ENCODE measurements around the gene UQCR10. TPM values are rescaled to one million over a fixed set of nuclear protein-coding genes. Genes with fewer than 3 reads are reported as not detected.

The UQCR10 gene
- total and polyA plus RNA-seq, 2 donors = 59.6 to 155 TPM

DNA sequence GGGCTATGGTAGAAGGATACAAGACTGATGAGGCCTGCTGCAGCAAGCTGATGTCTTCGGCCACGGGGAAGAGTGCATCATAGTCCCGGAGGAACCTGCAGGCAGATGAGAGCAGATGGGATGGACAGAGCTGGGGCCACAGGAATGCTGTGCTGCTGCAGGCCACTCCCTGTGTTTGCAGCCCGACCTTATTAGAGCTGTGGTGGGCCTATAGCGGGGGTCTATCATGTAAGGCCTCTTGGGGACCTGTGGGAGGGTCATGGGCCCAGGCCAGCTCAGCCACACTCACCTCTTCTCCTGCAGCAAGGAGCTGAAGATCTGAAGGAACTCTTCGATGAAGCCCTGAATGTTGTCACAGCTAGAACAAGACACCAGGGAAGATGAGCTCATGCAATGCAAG, 39.0 kb downstream of the UQCR10 start:
- DNase-seq (ENCODE audit: extremely low spot score) = no peak
- Histone ChIP-seq H3K4me1 (ENCODE audit: insufficient read depth) (no peaks in the 10 kb centered on the region), H3K36me3 (ENCODE audit: insufficient read depth) (peaks cover 4% of the 10 kb centered on the region), H3K4me3 (ENCODE audit: low read depth, low read length) (no peak overlapping the region), H3K27ac (ENCODE audit: low read depth) (no peak overlapping the region)
- 94% methylated on average over 6 of the region's 6 CpGs for WGBS

DNA sequence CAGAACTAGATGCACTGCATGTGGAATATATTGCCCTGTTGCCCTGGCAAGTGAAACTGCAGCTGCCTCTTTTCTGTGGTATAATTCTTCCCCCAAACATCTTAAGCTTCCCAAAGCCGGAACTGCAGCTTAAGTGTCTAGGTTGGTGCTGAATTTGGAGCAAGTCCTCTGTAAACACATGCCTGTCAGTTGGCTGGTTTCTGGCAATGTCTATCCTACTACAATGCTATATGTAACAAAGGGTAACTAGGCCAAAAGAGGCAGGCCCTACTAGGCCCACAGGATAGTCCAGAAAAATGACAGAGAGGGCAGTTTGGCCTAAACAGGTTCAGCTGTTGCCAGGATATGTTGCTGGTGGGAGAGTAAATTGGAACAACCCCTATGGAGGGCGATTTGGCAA, 43.0 kb downstream of the UQCR10 start:
- Histone ChIP-seq H3K4me3 (ENCODE audit: low read depth, low read length) (no peak overlapping the region), H3K4me1 (ENCODE audit: insufficient read depth) (no peaks in the 10 kb centered on the region), H3K36me3 (ENCODE audit: insufficient read depth) (peaks cover under 1% of the 10 kb centered on the region), H3K27ac (ENCODE audit: low read depth) (no peak overlapping the region)
- DNase-seq (ENCODE audit: extremely low spot score) = no peak
- WGBS = 66% methylated on average over 2 of the region's 2 CpGs

DNA sequence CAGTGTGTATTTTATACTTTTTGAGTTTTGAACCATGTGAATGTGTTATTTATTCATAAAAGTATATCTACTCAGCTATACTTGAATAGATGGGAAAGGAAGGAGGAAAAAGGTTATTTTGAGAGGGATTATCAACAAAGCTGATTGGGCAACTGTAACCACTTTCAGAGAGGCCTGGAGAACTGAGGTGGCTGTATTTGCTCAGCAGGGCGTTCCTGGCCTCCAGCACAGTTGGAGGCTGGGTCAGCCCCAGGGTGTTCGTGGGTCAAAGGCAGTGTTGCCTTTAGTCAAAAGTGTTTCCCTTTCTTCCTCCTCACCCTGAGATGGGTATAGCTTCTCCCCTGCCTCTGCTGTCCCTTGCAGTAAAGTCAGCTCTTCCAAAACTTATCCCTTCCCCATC, 44.2 kb downstream of the UQCR10 start:
- Histone ChIP-seq H3K36me3 (ENCODE audit: insufficient read depth) (no peaks in the 10 kb centered on the region), H3K4me1 (ENCODE audit: insufficient read depth) (no peaks in the 10 kb centered on the region), H3K4me3 (ENCODE audit: low read depth, low read length) (no peak overlapping the region), H3K27ac (ENCODE audit: low read depth) (no peak overlapping the region)
- no peak for DNase-seq (ENCODE audit: extremely low spot score)
- WGBS = 83% methylated on average over 2 of the region's 2 CpGs

DNA sequence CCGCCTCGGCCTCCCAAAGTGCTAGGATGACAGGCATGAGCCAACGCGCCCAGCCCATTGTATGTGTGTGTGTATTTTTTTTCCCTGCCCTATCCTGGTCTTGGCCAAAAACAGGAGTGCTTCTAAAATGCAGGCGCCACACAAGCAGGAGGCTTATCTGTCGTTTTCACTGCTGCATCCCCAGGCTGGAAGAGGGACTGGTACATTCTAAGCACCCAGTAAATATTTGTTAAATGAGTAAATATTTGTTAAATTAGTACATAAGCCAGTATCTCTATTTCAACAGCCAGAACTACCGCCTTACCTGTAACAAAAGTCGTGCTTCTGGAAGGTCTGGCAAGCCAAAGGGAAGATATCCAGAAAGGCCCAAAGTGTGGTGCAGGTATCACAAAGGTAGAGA, 46.0 kb downstream of the UQCR10 start:
- no peaks in the 10 kb centered on the region for H3K4me1 ChIP-seq (ENCODE audit: insufficient read depth)

DNA sequence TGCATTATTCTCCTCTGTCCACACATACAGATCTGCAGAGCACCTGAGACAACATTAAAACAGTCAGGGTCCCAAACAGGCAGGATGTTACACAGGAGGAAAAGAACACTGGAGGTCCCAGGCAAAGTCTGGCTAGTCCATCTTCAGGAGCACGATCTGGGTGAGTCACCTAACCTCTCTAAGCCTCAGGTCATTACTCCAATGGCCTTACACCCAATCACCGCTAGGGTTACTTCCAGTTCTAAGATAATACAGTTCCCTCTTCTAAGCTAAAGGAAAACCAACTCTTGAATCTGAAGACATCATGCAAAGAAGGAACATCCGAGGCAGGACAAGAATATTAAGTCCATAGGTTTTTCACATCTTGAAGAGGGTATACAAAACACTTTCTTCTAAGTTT, 46.4 kb downstream of the UQCR10 start:
- WGBS = 81% methylated on average over 3 of the region's 3 CpGs
- Histone ChIP-seq H3K27ac (ENCODE audit: low read depth) (no peak overlapping the region), H3K36me3 (ENCODE audit: insufficient read depth) (no peaks in the 10 kb centered on the region), H3K4me1 (ENCODE audit: insufficient read depth) (no peaks in the 10 kb centered on the region), H3K4me3 (ENCODE audit: low read depth, low read length) (no peak overlapping the region)
- no peak for DNase-seq (ENCODE audit: extremely low spot score)

More for the DNA sequence above, 46.0 kb downstream of the UQCR10 start:
- Histone ChIP-seq H3K27ac (ENCODE audit: low read depth) (no peak overlapping the region), H3K36me3 (ENCODE audit: insufficient read depth) (no peaks in the 10 kb centered on the region), H3K4me3 (ENCODE audit: low read depth, low read length) (no peak overlapping the region)
- 87% methylated on average over 8 of the region's 8 CpGs for WGBS
- no peak for DNase-seq (ENCODE audit: extremely low spot score)

DNA sequence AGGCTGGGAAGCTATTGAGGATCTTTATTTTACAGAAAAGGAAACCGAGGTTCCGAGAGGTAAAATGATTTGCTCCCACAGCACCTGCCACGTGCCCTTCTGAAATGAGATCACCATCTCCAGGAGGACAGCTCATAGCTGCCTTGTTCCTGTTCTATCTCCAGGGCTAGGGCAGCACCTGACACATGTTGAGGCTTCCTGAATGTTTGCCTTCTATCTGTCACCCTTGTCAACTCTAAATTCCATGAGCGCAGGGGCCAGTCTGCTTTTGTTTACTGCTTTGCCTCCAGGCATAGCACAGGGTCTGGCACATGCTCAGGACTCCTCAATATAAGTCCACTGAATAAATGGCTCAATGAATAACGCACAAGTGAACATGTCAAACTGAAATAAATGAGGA, 46.8 kb downstream of the UQCR10 start:
- no peaks in the 10 kb centered on the region for H3K4me1 ChIP-seq (ENCODE audit: insufficient read depth)
- no peaks in the 10 kb centered on the region for H3K36me3 ChIP-seq (ENCODE audit: insufficient read depth)
- no peak overlapping the region for H3K27ac ChIP-seq (ENCODE audit: low read depth)
- H3K4me3 ChIP-seq (ENCODE audit: low read depth, low read length) = no peak overlapping the region
- DNase-seq (ENCODE audit: extremely low spot score) = no peak
- WGBS = 85% methylated on average over 5 of the region's 5 CpGs

DNA sequence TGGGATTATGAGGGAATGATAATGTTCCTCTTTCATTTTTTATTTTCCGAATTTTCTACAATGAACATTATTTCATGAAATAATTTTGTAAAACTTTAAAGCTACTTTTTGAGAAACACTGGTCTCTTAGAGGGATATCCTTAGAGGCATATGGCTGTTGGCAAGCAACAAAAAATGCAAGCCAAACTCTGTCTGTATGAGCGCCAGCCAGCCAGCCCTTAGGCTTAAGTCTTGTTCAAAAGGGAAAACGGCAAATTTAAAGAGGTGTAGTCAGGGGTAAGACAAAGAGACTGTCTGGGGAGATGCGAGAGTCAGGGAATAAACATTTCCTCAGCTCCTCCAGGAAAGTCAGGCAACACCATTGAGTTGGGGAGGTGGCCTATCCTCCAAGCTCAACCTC, 48.4 kb downstream of the UQCR10 start:
- DNase-seq (ENCODE audit: extremely low spot score) = no peak
- no peaks in the 10 kb centered on the region for H3K4me1 ChIP-seq (ENCODE audit: insufficient read depth)
- H3K36me3 ChIP-seq (ENCODE audit: insufficient read depth) = no peaks in the 10 kb centered on the region
- 60% methylated on average over 4 of the region's 4 CpGs for WGBS
- H3K27ac ChIP-seq (ENCODE audit: low read depth) = no peak overlapping the region
- H3K4me3 ChIP-seq (ENCODE audit: low read depth, low read length) = no peak overlapping the region

DNA sequence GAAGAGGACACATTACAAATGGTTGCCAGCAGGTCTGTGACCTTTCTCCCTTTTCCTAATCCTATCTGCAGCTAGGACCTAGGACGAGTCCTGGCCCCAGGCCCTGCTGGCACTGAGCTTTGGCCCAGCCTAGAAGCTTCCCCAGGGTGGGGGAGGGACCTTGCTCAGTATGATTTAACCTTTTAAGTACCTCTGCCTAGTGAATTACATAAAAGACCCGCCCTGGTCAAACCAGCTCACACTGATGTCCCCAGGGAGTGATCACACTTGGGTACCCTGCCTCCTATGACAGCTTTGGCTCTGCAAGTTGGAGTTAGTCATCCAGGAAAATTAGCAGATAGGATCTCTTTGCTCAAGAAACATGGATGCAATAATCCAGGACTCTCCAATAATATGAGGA, 49.0 kb downstream of the UQCR10 start:
- DNase-seq (ENCODE audit: extremely low spot score) = no peak
- Histone ChIP-seq H3K36me3 (ENCODE audit: insufficient read depth) (no peaks in the 10 kb centered on the region), H3K4me3 (ENCODE audit: low read depth, low read length) (no peak overlapping the region), H3K4me1 (ENCODE audit: insufficient read depth) (no peaks in the 10 kb centered on the region), H3K27ac (ENCODE audit: low read depth) (no peak overlapping the region)
- WGBS = 46% methylated on average over 2 of the region's 2 CpGs

DNA sequence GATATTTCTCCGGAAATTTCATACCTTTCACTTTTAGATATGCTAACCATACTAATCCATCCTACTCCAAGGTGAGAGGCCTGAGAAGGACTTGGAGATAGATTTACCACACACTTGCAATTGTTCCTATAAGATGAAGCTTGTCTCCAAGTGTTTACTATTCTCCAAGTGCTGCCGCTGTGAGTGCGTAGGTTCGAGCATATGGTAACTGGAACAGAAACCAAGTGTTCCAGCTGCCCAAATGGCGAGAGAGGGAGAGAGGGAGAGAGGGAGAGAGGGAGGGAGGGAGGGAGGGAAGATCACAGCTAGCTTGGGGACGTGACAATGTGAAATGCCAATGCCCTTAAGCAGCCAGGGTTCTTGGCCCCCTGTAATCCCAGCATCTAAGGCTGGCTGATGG, 49.4 kb downstream of the UQCR10 start:
- H3K27ac ChIP-seq (ENCODE audit: low read depth) = no peak overlapping the region
- 66% methylated on average over 6 of the region's 6 CpGs for WGBS
- no peak overlapping the region for H3K4me3 ChIP-seq (ENCODE audit: low read depth, low read length)
- no peaks in the 10 kb centered on the region for H3K36me3 ChIP-seq (ENCODE audit: insufficient read depth)
- no peak for DNase-seq (ENCODE audit: extremely low spot score)
- no peaks in the 10 kb centered on the region for H3K4me1 ChIP-seq (ENCODE audit: insufficient read depth)

DNA sequence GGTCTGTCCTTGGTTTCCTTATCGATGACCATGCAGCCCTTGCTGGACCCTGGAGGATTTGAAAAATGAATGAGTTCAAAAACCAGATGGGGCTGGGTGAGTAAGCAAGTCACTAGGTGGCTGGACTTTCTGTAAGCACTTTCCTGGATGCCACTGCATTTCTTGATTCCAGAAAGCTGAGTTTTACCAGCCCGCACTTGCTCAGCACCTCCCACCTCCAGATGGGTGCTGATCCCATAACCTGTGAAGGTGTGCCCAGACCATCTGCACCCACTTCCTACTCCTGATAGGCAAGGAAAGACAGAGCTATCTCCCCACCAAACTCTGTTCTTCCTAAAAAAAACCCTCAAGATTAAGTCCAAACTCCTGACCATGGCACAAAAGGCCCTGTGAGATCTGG, 49.8 kb downstream of the UQCR10 start:
- Histone ChIP-seq H3K27ac (ENCODE audit: low read depth) (no peak overlapping the region), H3K36me3 (ENCODE audit: insufficient read depth) (no peaks in the 10 kb centered on the region), H3K4me1 (ENCODE audit: insufficient read depth) (no peaks in the 10 kb centered on the region), H3K4me3 (ENCODE audit: low read depth, low read length) (no peak overlapping the region)
- 85% methylated on average over 2 of the region's 2 CpGs for WGBS
- DNase-seq (ENCODE audit: extremely low spot score) = no peak

DNA sequence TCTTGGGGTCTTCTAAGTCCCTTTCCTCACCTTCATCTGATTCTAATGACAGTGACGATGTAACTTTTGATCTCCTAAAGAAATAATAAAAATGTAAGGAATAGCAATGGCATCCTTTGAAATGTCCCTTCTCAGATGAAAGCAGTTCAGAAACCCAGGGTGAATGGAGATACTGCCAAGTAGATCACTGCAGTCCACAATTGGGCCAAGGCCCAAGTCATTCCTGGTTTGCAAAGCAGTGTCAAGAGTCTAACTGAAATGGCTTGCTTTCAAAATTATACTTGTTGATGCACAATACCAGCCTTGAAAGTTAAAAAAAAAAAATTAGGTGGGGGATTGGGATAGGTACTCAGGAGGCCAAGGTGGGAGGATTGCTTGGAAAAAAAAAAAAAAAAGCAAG, 50.6 kb downstream of the UQCR10 start:
- Histone ChIP-seq H3K4me1 (ENCODE audit: insufficient read depth) (no peaks in the 10 kb centered on the region), H3K4me3 (ENCODE audit: low read depth, low read length) (no peak overlapping the region), H3K27ac (ENCODE audit: low read depth) (no peak overlapping the region), H3K36me3 (ENCODE audit: insufficient read depth) (no peaks in the 10 kb centered on the region)
- no peak for DNase-seq (ENCODE audit: extremely low spot score)
- 99% methylated on average over 1 of the region's 1 CpG for WGBS

DNA sequence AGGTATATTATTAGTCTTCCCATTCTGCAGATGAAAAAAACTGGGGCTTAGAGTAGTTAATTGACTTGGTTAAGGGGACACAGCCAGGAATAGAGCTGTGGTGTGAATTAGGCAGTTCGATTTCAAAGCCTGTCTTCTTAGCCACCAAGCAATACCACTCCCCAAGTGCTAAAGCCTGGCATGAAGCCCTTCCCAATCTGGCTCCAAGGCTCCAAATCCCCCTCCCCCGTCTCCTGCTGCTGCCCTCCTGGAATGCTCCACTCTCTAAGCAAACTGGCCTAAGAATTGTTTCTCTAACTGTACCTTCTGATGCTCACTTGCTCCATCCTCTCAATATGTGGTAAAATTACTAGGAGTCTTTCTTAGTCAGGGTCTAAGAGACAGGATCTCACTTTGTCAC, 52.3 kb downstream of the UQCR10 start:
- H3K27ac ChIP-seq (ENCODE audit: low read depth) = no peak overlapping the region
- no peaks in the 10 kb centered on the region for H3K36me3 ChIP-seq (ENCODE audit: insufficient read depth)
- WGBS = 79% methylated on average over 2 of the region's 2 CpGs
- DNase-seq (ENCODE audit: extremely low spot score) = no peak
- no peaks in the 10 kb centered on the region for H3K4me1 ChIP-seq (ENCODE audit: insufficient read depth)
- no peak overlapping the region for H3K4me3 ChIP-seq (ENCODE audit: low read depth, low read length)

Small RNA genes within 50 kb of the gene (small RNA-seq; reads per million reads assigned to genes)
- not detected for gene RF00019

Other genes with a start within 250 kb of the UQCR10 start
- gene THOC5, start 213.6 kb upstream of the UQCR10 start, total RNA-seq = 30.6 TPM
- gene THOC5, start 213.6 kb upstream of the UQCR10 start, polyA plus RNA-seq = 55.8 TPM
- 24.2 TPM for gene NIPSNAP1, start 186.3 kb upstream of the UQCR10 start, total RNA-seq
- 21.7 TPM for gene NIPSNAP1, start 186.3 kb upstream of the UQCR10 start, polyA plus RNA-seq
- 28.9 TPM for gene NF2, start 163.7 kb upstream of the UQCR10 start, total RNA-seq
- gene NF2, start 163.7 kb upstream of the UQCR10 start, polyA plus RNA-seq = 10.2 TPM
- 0.11 TPM for gene CABP7, start 47.4 kb upstream of the UQCR10 start, total RNA-seq
- gene CABP7, start 47.4 kb upstream of the UQCR10 start, polyA plus RNA-seq = 0.05 TPM
- gene ZMAT5, start 362 bp upstream of the UQCR10 start, total RNA-seq = 14.1 TPM
- gene ZMAT5, start 362 bp upstream of the UQCR10 start, polyA plus RNA-seq = 27.8 TPM
- gene ASCC2, start 70.9 kb downstream of the UQCR10 start, total RNA-seq = 28.7 TPM
- gene ASCC2, start 70.9 kb downstream of the UQCR10 start, polyA plus RNA-seq = 41.8 TPM
- gene MTMR3, start 115.8 kb downstream of the UQCR10 start, total RNA-seq = 62.7 TPM
- 17.8 TPM for gene MTMR3, start 115.8 kb downstream of the UQCR10 start, polyA plus RNA-seq